Measurements from ENCODE around the gene SMYD3. TPM values are rescaled to one million over a fixed set of nuclear protein-coding genes. Genes with fewer than 3 reads are reported as not detected.
A peak's percentile ranks its signal among the peaks of the same experiment; 100 is the strongest.

SMYD3 gene
- total and polyA plus RNA-seq, 4 donors: 10.5 to 40.1 (median 32.5) TPM

- DNase-seq (peak in 2 of 3 donors; percentile 48 to 52), ATAC-seq (ENCODE audit: insufficient read depth, low FRiP score) (no peak)
- WGBS, 2 donors: 79 to 80% methylated on average over 3 of the region's 3 CpGs
- H3K27ac ChIP-seq (ENCODE audit: low read depth in 1 of 2, low read length in 1 of 2): no peak overlapping the region
- no peaks in the 10 kb centered on the region for H3K27me3 ChIP-seq (ENCODE audit: control insufficient read depth in 3 of 3, insufficient read depth in 3 of 3, low read length in 2 of 3)
- no peak overlapping the region for H3K9ac ChIP-seq (ENCODE audit: insufficient read depth in 1 of 2, low read length in 2 of 2)
- no peak overlapping the region for H3K4me3 ChIP-seq
- no peak for TF ChIP-seq CTCF (IDR thresholded peaks at IDR 0.05; ENCODE audit: control extremely low read depth, extremely low read depth)
- H3K36me3 ChIP-seq (ENCODE audit: control insufficient read depth in 4 of 4, insufficient read depth in 4 of 4, low read length in 4 of 4): no peaks in the 10 kb centered on the region
- peaks cover 0 to 2% (median 0%) of the 10 kb centered on the region in 5 donors for H3K4me1 ChIP-seq (ENCODE audit: control insufficient read depth in 5 of 5, insufficient read depth in 5 of 5, low read length in 5 of 5)
- no peaks in the 10 kb centered on the region for H3K9me3 ChIP-seq (ENCODE audit: control insufficient read depth in 4 of 4, insufficient read depth in 3 of 4, low read length in 3 of 4)
Observed at GRCh38 chr1:246099570-246099969, 407.5 kb downstream of the SMYD3 start.

- Histone ChIP-seq H3K4me3 (no peak overlapping the region), H3K27me3 (ENCODE audit: control insufficient read depth in 3 of 3, insufficient read depth in 3 of 3, low read length in 2 of 3) (no peaks in the 10 kb centered on the region), H3K9ac (ENCODE audit: insufficient read depth in 1 of 2, low read length in 2 of 2) (no peak overlapping the region), H3K36me3 (ENCODE audit: control insufficient read depth in 4 of 4, insufficient read depth in 4 of 4, low read length in 4 of 4) (no peaks in the 10 kb centered on the region), H3K4me1 (ENCODE audit: control insufficient read depth in 5 of 5, insufficient read depth in 5 of 5, low read length in 5 of 5) (peaks cover 0 to 2% (median 0%) of the 10 kb centered on the region in 5 donors), H3K27ac (ENCODE audit: low read depth in 1 of 2, low read length in 1 of 2) (no peak overlapping the region), H3K9me3 (ENCODE audit: control insufficient read depth in 4 of 4, insufficient read depth in 3 of 4, low read length in 3 of 4) (no peaks in the 10 kb centered on the region)
- DNase-seq: no peak
- WGBS, 2 donors: 94% methylated on average over 5 of the region's 5 CpGs
- ATAC-seq (ENCODE audit: insufficient read depth, low FRiP score): no peak
- no peak for TF ChIP-seq CTCF (IDR thresholded peaks at IDR 0.05; ENCODE audit: control extremely low read depth, extremely low read depth)
Observed at GRCh38 chr1:246096356-246096755, 410.7 kb downstream of the SMYD3 start.

- ATAC-seq (ENCODE audit: insufficient read depth, low FRiP score) (no peak), DNase-seq (no peak)
- peaks cover 0 to 2% (median 0%) of the 10 kb centered on the region in 5 donors for H3K4me1 ChIP-seq (ENCODE audit: control insufficient read depth in 5 of 5, insufficient read depth in 5 of 5, low read length in 5 of 5)
- H3K27ac ChIP-seq (ENCODE audit: low read depth in 1 of 2, low read length in 1 of 2): no peak overlapping the region
- H3K9ac ChIP-seq (ENCODE audit: insufficient read depth in 1 of 2, low read length in 2 of 2): no peak overlapping the region
- H3K27me3 ChIP-seq (ENCODE audit: control insufficient read depth in 3 of 3, insufficient read depth in 3 of 3, low read length in 2 of 3): no peaks in the 10 kb centered on the region
- no peaks in the 10 kb centered on the region for H3K36me3 ChIP-seq (ENCODE audit: control insufficient read depth in 4 of 4, insufficient read depth in 4 of 4, low read length in 4 of 4)
- TF ChIP-seq CTCF (IDR thresholded peaks at IDR 0.05; ENCODE audit: control extremely low read depth, extremely low read depth): no peak
- H3K4me3 ChIP-seq: no peak overlapping the region
- 91 to 95% methylated on average over 6 of the region's 6 CpGs for WGBS, 2 donors
- no peaks in the 10 kb centered on the region for H3K9me3 ChIP-seq (ENCODE audit: control insufficient read depth in 4 of 4, insufficient read depth in 3 of 4, low read length in 3 of 4)
Observed at GRCh38 chr1:246095443-246095842, 411.6 kb downstream of the SMYD3 start.

GRCh38 chr1:246093230-246093629 is 413.8 kb downstream of the SMYD3 start:
- no peaks in the 10 kb centered on the region for H3K36me3 ChIP-seq (ENCODE audit: control insufficient read depth in 4 of 4, insufficient read depth in 4 of 4, low read length in 4 of 4)
- DNase-seq (no peak), ATAC-seq (ENCODE audit: insufficient read depth, low FRiP score) (no peak)
- H3K9me3 ChIP-seq (ENCODE audit: control insufficient read depth in 4 of 4, insufficient read depth in 3 of 4, low read length in 3 of 4): no peaks in the 10 kb centered on the region
- H3K27ac ChIP-seq (ENCODE audit: low read depth in 1 of 2, low read length in 1 of 2): no peak overlapping the region
- H3K4me1 ChIP-seq (ENCODE audit: control insufficient read depth in 5 of 5, insufficient read depth in 5 of 5, low read length in 5 of 5): no peaks in the 10 kb centered on the region
- H3K4me3 ChIP-seq: no peak overlapping the region
- H3K27me3 ChIP-seq (ENCODE audit: control insufficient read depth in 3 of 3, insufficient read depth in 3 of 3, low read length in 2 of 3): no peaks in the 10 kb centered on the region
- no peak overlapping the region for H3K9ac ChIP-seq (ENCODE audit: insufficient read depth in 1 of 2, low read length in 2 of 2)
- WGBS, 2 donors: 89 to 96% methylated on average over 4 of the region's 4 CpGs
- TF ChIP-seq CTCF (IDR thresholded peaks at IDR 0.05; ENCODE audit: control extremely low read depth, extremely low read depth): no peak
